ENCODE measurements around the gene METTL16. TPM values are rescaled to one million over a fixed set of nuclear protein-coding genes. Genes with fewer than 3 reads are reported as not detected.
A peak's percentile ranks its signal among the peaks of the same experiment; 100 is the strongest.

The METTL16 gene
- total and polyA plus RNA-seq, 2 of the 4 experiments (the other 2 are of a cell fraction): 11.8 to 15.4 TPM

DNA sequence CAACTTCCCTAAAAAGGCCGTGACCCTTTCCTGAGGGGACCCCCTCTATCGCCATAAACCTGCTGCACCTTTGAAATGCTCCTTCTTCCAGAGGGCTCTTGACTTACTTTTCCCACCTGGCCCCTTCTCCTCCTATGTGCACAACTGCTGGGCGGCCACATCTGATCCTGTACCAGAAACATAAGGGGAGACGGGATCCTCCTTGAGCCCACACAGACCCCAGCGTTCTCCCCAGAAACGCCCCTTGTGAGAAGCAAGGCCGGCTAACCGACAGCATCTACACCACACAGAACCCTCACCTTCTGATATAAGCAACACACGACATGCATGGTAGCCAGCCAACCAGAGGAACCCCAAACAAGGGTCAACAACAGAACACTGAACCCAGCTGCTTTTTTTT lies 96.6 kb downstream of the METTL16 start:
- POLR2A ChIA-PET (ENCODE audit: unreplicated experiment): no interaction called here
- intact Hi-C loops (cut with micrococcal nuclease): no loop called here

More for the DNA sequence above, 96.6 kb downstream of the METTL16 start:
- Histone ChIP-seq H3K4me1 (ENCODE audit: control insufficient read depth, insufficient read depth, low read length) (peaks cover 19% of the 10 kb centered on the region), H3K14ac (replicated peaks; ENCODE audit: low read depth, low read length) (no peak overlapping the region), H2AK5ac (ENCODE audit: low read depth, low read length) (no peak overlapping the region), H3K79me1 (ENCODE audit: low read depth in 1 of 2, low read length in 2 of 2) (peaks cover 4 to 28% of the 10 kb centered on the region in 2 experiments; a peak in 3 of 4 replicates), H3K9ac (ENCODE audit: low read depth, low read length) (no peak overlapping the region), H3K27me3 (ENCODE audit: control insufficient read depth, insufficient read depth, low read length) (no peaks in the 10 kb centered on the region), H4K8ac (ENCODE audit: low read depth in 2 of 2, low read length in 2 of 2) (no peak overlapping the region), H3K4me2 (ENCODE audit: low read depth, low read length) (no peak overlapping the region), H3K9me1 (ENCODE audit: insufficient read depth, low read length) (no peaks in the 10 kb centered on the region; the same call in 1 of the 2 replicates), H3K4ac (ENCODE audit: low read depth, low read length) (no peak overlapping the region), H3K36me3 (ENCODE audit: control insufficient read depth, insufficient read depth, low read length) (peaks cover 13% of the 10 kb centered on the region), H4K5ac (ENCODE audit: low read depth, low read length) (no peak overlapping the region), H4K91ac (ENCODE audit: insufficient read depth, low read depth, low read length) (no peak overlapping the region), H2BK5ac (ENCODE audit: low read depth, low read length, poor library complexity, severe bottlenecking) (no peak overlapping the region), H3K18ac (ENCODE audit: low read depth, low read length) (no peak overlapping the region), H4K20me1 (ENCODE audit: insufficient read depth, low read length) (no peaks in the 10 kb centered on the region), H2AFZ (replicated peaks; ENCODE audit: low read length, poor library complexity) (no peak overlapping the region), H2BK20ac (ENCODE audit: low read depth, low read length) (no peak overlapping the region), H3K27ac (ENCODE audit: insufficient read depth, low read length) (no peak overlapping the region), H2AK9ac (replicated peaks; ENCODE audit: low read depth, low read length, poor library complexity) (peak overlapping the region; percentile 9), H3K56ac (ENCODE audit: extremely low read depth, insufficient read depth, low read length) (no peak overlapping the region), H3K23ac (ENCODE audit: low read depth, low read length) (no peak overlapping the region), H2BK15ac (ENCODE audit: low read depth, low read length) (no peak overlapping the region), H2BK120ac (ENCODE audit: low read depth, low read length) (no peak overlapping the region), H3K4me3 (ENCODE audit: insufficient read depth, low read depth, low read length) (no peak overlapping the region), H3K9me3 (ENCODE audit: control insufficient read depth, insufficient read depth, low read length) (no peaks in the 10 kb centered on the region)
- in situ Hi-C loops (cut with MboI; ENCODE audit: low sequenced_read_pairs) (no loop called here), dilution Hi-C loops (cut with HindIII; ENCODE audit: low sequenced_read_pairs, unreplicated experiment) (no loop called here)
- ATAC-seq (ENCODE audit: low read depth) (no peak), DNase-seq (no peak)
- CTCF ChIA-PET: interaction anchor here (1.3 to 4.9 kb wide), 6 partner anchors 8 to 358 kb away, joined by 3 to 64 read pairs (median 8); no protein-coding TSS in a partner anchor
- TF ChIP-seq CEBPB (IDR thresholded peaks at IDR 0.05; ENCODE audit: low read depth, low read length): no peak
- TF ChIP-seq MAZ (IDR thresholded peaks at IDR 0.05; ENCODE audit: borderline replicate concordance, low read depth, low read length): no peak
- no peak for TF ChIP-seq CHD1 (IDR thresholded peaks at IDR 0.05; ENCODE audit: low read depth, low read length)
- TF ChIP-seq RFX5 (IDR thresholded peaks at IDR 0.05; ENCODE audit: low read depth, low read length): no peak
- TF ChIP-seq MXI1 (IDR thresholded peaks at IDR 0.05; ENCODE audit: borderline replicate concordance, low read depth, low read length): no peak
- TF ChIP-seq, protein P1, sequence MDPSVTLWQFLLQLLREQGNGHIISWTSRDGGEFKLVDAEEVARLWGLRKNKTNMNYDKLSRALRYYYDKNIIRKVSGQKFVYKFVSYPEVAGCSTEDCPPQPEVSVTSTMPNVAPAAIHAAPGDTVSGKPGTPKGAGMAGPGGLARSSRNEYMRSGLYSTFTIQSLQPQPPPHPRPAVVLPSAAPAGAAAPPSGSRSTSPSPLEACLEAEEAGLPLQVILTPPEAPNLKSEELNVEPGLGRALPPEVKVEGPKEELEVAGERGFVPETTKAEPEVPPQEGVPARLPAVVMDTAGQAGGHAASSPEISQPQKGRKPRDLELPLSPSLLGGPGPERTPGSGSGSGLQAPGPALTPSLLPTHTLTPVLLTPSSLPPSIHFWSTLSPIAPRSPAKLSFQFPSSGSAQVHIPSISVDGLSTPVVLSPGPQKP (IDR thresholded peaks at IDR 0.05; ENCODE audit: borderline replicate concordance, low read depth, low read length): no peak
- TF ChIP-seq RCOR1 (IDR thresholded peaks at IDR 0.05; ENCODE audit: insufficient replicate concordance, low read length): no peak
- no peak for TF ChIP-seq MAFK (IDR thresholded peaks at IDR 0.05; ENCODE audit: low read depth, low read length)
- BruUV-seq (replicated peaks): no TSS peak
- WGBS, 2 experiments (ENCODE audit: extremely low coverage in 2 of 2, insufficient read length in 1 of 2): 82% methylated on average over 2 of the region's 9 CpGs; no CpG with 5 or more reads in 1 of the 2 experiments
